Measurements from ENCODE around the gene LYST.

DNA sequence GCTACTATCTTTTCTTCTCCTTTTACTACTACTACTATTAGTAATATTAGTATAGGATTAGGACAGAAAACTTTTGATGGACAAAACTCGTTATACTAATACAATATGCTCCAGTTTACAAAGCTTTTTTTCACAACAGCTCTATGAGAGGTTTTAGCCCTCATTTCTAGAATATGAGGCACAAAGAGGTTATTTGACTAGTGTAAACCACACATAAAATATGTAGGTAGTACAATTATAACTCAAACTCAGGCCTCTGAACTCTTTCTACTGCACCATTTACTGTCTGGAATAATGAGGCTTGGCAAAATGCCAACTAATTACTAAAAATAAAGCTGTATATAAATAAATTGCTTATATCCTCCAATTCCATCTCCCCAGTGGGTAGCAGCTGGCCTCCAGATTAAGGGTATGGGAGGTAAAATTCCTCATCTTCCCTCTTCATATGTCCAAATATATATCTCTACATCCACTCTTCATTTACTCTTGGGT is 99.9 kb downstream of the LYST start:
- TF ChIP-seq, protein P1, sequence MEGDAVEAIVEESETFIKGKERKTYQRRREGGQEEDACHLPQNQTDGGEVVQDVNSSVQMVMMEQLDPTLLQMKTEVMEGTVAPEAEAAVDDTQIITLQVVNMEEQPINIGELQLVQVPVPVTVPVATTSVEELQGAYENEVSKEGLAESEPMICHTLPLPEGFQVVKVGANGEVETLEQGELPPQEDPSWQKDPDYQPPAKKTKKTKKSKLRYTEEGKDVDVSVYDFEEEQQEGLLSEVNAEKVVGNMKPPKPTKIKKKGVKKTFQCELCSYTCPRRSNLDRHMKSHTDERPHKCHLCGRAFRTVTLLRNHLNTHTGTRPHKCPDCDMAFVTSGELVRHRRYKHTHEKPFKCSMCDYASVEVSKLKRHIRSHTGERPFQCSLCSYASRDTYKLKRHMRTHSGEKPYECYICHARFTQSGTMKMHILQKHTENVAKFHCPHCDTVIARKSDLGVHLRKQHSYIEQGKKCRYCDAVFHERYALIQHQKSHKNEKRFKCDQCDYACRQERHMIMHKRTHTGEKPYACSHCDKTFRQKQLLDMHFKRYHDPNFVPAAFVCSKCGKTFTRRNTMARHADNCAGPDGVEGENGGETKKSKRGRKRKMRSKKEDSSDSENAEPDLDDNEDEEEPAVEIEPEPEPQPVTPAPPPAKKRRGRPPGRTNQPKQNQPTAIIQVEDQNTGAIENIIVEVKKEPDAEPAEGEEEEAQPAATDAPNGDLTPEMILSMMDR (IDR thresholded peaks at IDR 0.05; ENCODE audit: insufficient read depth, low read length, poor library complexity, severe bottlenecking), result no peak
- no peak for TF ChIP-seq EZH2phosphoT487 (conservative IDR thresholded peaks at IDR 0.05; ENCODE audit: low read length)
